IgD-negative memory B cell (primary cell): ENCODE data around the gene MAFB. TPM values are rescaled to one million over a fixed set of nuclear protein-coding genes. Genes with fewer than 3 reads are reported as not detected.
A peak's percentile ranks its signal among the peaks of the same experiment; 100 is the strongest.
"Not testable (repeated sequence)": the region's sequence is repeated elsewhere in the genome, so short reads cannot be mapped to it uniquely, and the experiment has no call there.

ENCODE experiments used
- H3K27ac Mint-ChIP-seq, 3 donors: one replicate each; pipeline ENCODE4 v1.8.0; 2020 to 2022; ENCODE audit warnings: mild to moderate bottlenecking in 3 of 3, mixed read lengths in 3 of 3, moderate library complexity in 1 of 3
- H3K27me3 Mint-ChIP-seq: one replicate; pipeline ENCODE4 v1.8.0; 2021; ENCODE audit warnings: mixed read lengths
- H3K36me3 Mint-ChIP-seq: one replicate; pipeline ENCODE4 v1.8.0; 2020; ENCODE audit warnings: mild to moderate bottlenecking, mixed read lengths
- H3K4me1 Mint-ChIP-seq, 3 donors: one replicate each; pipeline ENCODE4 v1.8.0; 2020 to 2022; ENCODE audit warnings: mixed read lengths in 3 of 3, mild to moderate bottlenecking in 1 of 3
- H3K4me3 Mint-ChIP-seq, 4 donors: one replicate each; pipeline ENCODE4 v1.8.0; 2020 to 2022; ENCODE audit warnings: mild to moderate bottlenecking in 4 of 4, mixed read lengths in 4 of 4, moderate library complexity in 3 of 4
- H3K9me3 Mint-ChIP-seq, 3 donors: one replicate each; pipeline ENCODE4 v1.8.0; 2020 to 2021; ENCODE audit warnings: mixed read lengths in 3 of 3, mild to moderate bottlenecking in 1 of 3
- polyA plus RNA-seq: library from polyadenylated mRNA; unstranded; fragments of 300-500 nt; fragmentation: Illumina TruSeq; gene quantifications from one replicate; pipeline ENCODE4 v1.2.3, GENCODE V29; 2021

The MAFB gene
- polyA plus RNA-seq = not detected

DNA sequence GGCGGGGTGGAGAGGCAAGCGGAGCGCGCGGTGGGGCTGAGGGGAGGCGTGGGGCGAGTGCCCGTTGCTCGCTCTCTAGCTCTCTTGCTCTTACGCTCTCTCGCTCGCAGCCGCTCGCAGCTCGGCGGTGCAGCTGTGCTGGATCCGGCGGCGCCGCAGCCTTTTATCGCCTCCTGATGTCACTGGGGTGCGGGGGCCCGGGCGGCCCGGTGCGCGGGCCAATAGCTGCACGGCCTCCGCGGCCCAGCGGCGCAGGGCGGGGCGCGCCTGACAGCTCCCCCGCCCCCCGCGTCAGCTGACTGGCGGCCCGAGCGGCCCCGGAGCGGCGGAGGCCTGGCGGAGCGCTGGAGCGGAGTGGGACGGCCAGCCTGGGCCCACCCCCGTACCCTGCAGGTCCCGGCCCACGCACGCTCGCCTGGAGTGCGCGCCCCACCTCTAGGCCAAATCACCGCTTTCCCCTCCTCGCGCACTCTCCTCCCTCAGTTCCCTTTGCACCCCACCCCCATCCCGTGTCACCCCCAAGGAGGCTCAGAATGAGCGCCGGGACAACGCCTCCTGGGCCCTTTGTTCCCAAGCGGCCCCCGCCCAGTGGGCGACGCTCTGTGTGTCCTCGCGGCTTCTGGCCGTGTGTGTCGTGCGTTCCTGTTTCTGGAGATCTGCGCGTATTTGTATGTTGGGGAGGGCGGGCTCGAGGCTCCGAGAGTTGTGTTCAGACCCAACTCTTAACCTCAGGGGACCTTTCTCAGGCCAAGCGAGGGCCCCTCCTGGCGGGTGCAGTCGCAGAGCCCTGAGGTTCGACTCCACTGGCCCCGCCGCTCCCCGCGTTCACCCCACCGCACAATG, at the start of gene MAFB:
Gene MAFB (minus strand): TSS at position 137 of the 843 bp plus-strand sequence. CDS start 386 bp downstream, outside the sequence.
- peak within 1 kb of the TSS; percentile 79 to 93 (median 90) for H3K4me3 Mint-ChIP-seq
- peak within 1 kb of the TSS in 2 of 3 donors; percentile 59 to 82 for H3K27ac Mint-ChIP-seq
- H3K4me1 Mint-ChIP-seq = peaks cover 2 to 9% (median 7%) of the 10 kb centered on the region in 3 donors
- peaks cover 72% of the 10 kb centered on the region for H3K27me3 Mint-ChIP-seq
- H3K36me3 Mint-ChIP-seq = no peaks in the 10 kb centered on the region
- no peaks in the 10 kb centered on the region for H3K9me3 Mint-ChIP-seq

DNA sequence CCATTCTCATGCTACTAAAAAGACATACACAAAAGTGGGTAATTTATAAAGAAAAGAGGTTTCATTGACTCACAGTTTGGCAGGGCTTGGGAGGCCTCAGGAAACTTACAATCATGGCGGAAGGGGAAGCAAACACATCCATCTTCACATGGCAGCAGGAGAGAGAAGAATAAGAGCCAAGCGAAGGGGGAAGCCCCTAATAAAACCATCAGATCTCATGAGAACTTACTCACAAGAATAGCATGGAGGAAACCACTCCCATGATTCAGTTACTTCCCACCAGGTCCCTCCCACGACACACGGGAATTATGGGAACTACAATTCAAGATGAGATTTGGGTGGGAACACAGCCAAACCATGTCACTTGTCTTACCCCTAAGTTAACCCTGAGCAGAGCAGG, 47.4 kb upstream of the MAFB start:
- not testable (repeated sequence) for H3K4me1 Mint-ChIP-seq, H3K36me3 Mint-ChIP-seq, H3K4me3 Mint-ChIP-seq, H3K9me3 Mint-ChIP-seq, H3K27ac Mint-ChIP-seq
- peaks cover 14% of the 10 kb centered on the region for H3K27me3 Mint-ChIP-seq

DNA sequence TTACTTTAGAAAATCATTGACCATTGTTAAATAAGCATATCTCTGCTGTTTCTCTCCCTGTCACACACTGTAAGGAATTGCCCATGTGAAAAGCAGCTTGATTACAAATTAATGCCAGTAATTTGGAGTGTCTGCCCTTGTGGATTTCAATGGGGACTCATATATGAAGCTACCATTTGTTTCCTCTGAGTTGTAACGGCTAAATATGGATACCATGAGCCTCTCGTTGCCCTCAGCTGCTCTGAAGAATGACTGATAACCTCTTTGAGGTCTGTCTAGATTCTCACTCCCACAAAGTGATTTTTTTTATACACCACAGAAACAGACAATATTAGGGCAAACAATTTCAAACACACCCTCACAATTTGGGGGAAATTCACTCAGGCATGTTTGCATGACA, 40.0 kb upstream of the MAFB start:
- peaks cover 2 to 11% (median 8%) of the 10 kb centered on the region in 3 donors for H3K9me3 Mint-ChIP-seq
- peaks cover 7% of the 10 kb centered on the region for H3K27me3 Mint-ChIP-seq
- no peak overlapping the region for H3K4me3 Mint-ChIP-seq
- H3K4me1 Mint-ChIP-seq = no peaks in the 10 kb centered on the region
- H3K36me3 Mint-ChIP-seq = no peaks in the 10 kb centered on the region
- H3K27ac Mint-ChIP-seq = no peak overlapping the region

DNA sequence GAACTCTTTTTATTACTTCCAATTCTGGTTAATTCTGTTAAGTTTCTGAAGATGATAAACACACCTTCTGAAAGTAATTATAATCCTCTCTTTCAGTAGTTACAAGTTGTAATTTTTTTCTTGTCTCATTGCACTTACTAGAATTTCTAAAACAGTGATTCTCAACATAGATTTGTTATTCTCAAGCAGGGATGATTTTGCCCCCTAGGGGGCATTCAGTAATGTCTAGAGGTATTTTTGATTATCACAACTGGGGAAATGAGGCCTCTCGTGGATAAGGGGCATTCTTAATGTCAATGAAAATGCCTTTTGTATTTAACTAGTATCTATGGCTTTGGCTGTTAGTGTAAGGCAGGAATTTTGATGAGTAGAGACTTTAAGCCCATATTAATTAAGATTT, 39.4 kb upstream of the MAFB start:
- Mint-ChIP-seq H3K36me3 (no peaks in the 10 kb centered on the region), H3K27ac (no peak overlapping the region)

DNA sequence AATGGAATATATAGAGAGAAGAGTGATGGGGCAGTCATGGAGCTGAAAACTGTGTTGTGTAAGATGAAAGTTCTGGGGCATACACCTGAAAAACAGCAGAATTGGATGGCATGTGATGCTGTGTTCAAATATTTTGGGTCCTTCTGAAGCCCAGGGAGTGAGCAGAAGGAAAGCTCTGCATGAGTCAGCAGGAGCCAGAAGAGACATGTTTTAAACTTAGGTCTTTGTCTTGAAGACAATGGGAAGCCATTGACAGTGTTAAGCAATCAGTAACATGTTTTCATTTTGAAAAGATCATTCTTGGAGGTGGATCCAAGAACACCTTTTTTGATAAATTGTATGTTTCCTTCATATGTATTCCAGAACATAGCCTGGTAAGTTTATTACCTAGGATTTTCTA, 38.9 kb upstream of the MAFB start:
- H3K4me1 Mint-ChIP-seq = no peaks in the 10 kb centered on the region
- peaks cover 2% of the 10 kb centered on the region for H3K27me3 Mint-ChIP-seq
- H3K9me3 Mint-ChIP-seq = peaks cover 0 to 11% (median 8%) of the 10 kb centered on the region in 3 donors
- H3K27ac Mint-ChIP-seq = no peak overlapping the region
- no peak overlapping the region for H3K4me3 Mint-ChIP-seq
- no peaks in the 10 kb centered on the region for H3K36me3 Mint-ChIP-seq

More for the DNA sequence above, 39.4 kb upstream of the MAFB start:
- Mint-ChIP-seq H3K4me1 (no peaks in the 10 kb centered on the region), H3K27me3 (peaks cover 4% of the 10 kb centered on the region), H3K9me3 (peaks cover under 1 to 11% (median 8%) of the 10 kb centered on the region in 3 donors), H3K4me3 (no peak overlapping the region)

DNA sequence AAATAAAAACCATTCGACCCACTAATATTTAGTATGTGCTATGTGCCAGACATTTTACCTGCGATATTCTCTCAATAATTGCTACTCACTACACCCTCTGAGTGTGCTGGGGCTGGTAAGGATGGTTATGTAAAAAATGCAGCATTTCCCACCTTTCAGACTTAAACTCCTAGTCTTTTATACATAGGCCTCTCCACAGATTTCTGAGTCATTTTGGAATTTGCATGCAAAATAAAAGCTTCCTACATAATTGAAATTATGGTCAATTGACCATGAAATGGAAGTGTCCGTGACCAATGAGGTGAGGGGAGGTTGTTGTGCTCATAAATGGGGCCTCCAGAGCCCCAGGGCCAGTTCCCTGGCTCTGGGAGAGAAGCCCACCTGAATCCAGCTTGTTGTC, 37.7 kb upstream of the MAFB start:
- Mint-ChIP-seq H3K36me3 (no peaks in the 10 kb centered on the region), H3K27me3 (peaks cover 4% of the 10 kb centered on the region), H3K27ac (no peak overlapping the region), H3K9me3 (peaks cover 0 to 11% (median 8%) of the 10 kb centered on the region in 3 donors), H3K4me3 (no peak overlapping the region), H3K4me1 (no peaks in the 10 kb centered on the region)

DNA sequence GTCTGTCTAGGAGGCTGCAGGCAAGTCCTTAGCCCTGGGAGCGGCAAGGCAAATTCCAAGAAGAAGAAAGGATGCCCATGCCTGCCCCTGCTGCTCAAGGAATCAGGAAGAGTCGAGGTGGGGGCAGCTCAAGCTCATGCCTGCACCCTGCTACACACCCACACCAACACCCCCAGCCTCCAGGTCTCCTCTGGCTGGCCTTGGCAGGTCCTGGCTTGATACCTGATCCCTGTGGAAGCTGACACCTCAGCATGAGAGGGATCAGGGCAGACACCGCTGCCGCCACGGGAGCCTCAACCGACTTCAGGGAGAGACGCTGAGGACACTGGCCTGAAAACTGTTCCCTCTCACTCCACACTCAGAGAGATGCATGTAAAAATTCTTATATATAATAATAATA, 35.5 kb upstream of the MAFB start:
- Mint-ChIP-seq H3K27ac (no peak overlapping the region), H3K9me3 (peaks cover 0 to 11% (median 6%) of the 10 kb centered on the region in 3 donors), H3K27me3 (peaks cover 4% of the 10 kb centered on the region), H3K36me3 (no peaks in the 10 kb centered on the region), H3K4me1 (no peaks in the 10 kb centered on the region), H3K4me3 (no peak overlapping the region)

DNA sequence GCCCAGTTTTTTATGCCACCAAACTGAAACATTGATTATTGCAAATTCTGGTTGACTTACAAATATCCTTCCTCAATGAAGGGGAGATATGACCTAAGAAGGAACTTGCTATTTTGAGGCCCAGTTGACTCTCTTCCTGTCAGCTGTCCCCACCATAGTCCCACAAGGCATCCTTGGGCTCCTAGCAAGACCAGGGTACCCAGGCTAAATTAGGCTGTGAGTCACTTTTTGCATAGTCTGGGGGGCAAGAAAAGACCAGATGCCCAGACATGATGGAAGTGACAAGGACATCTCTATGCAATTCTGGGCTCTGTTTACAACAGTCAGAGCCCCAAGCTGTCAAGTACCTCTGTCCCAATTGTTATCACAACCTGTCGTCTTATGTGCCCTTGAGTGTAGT, 31.8 kb upstream of the MAFB start:
- Mint-ChIP-seq H3K4me1 (no peaks in the 10 kb centered on the region), H3K9me3 (peaks cover 0 to 2% (median 0%) of the 10 kb centered on the region in 3 donors), H3K4me3 (no peak overlapping the region)

DNA sequence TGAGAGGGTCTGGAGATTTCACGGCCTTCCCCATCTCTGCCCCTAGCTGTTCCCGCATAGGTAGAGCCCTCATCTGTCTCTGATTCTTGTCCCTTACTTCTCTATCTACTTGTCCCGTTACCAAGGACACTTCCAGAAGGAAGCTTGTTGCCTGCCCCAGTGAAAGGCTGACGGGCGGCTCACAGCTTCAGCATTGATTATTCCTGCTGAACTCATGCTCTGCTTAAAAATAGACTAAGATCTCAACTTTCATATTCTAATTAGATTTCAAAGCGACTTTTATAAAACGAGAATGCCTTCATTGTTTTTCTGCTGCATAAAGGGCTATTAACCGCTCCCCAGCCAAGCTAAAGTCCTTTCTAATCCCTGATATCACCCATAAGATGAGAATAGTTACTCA, 31.1 kb upstream of the MAFB start:
- H3K27me3 Mint-ChIP-seq = peaks cover 9% of the 10 kb centered on the region
- no peaks in the 10 kb centered on the region for H3K4me1 Mint-ChIP-seq

More for the DNA sequence above, 31.8 kb upstream of the MAFB start:
- H3K27me3 Mint-ChIP-seq = peaks cover 5% of the 10 kb centered on the region
- H3K27ac Mint-ChIP-seq = no peak overlapping the region
- no peaks in the 10 kb centered on the region for H3K36me3 Mint-ChIP-seq

DNA sequence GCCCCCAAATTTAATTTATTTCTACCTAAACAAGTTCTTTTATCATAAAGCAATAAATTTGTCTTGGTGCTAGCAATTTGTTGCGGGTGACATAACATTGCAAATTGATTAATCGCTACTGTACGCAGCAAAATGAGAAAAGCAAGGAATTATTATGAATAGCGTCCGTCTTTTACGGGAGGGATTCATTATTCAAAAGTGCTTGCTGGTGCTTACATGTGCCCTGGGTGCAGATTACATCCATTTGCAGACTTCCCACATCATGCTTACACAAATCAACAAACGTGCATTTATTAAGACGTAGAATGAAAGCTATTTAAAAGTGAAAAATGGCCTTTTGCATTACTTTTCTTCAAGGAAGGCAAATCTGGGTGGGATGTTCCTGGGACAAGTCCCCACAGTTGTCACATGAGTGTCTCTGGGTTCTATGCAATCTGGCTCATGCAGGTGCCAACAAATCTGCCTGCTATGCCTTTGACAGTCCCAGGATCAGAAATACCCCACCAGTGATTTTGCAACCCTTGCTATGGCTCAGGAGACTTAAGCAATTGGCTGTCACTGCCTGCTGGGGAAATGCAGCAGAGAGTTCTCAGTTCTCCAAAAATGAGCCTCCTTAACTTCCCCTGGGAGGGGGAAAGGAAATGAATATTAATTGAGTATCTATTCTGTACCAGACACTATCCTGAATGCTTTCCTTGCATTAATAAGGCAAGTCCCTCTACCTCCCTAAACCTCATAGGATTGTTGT, 30.1 kb upstream of the MAFB start:
- Mint-ChIP-seq H3K27ac (no peak overlapping the region), H3K27me3 (peaks cover 17% of the 10 kb centered on the region), H3K4me1 (no peaks in the 10 kb centered on the region), H3K9me3 (peaks cover 0 to 2% (median 0%) of the 10 kb centered on the region in 3 donors), H3K36me3 (no peaks in the 10 kb centered on the region), H3K4me3 (no peak overlapping the region)

More for the DNA sequence above, 31.1 kb upstream of the MAFB start:
- Mint-ChIP-seq H3K27ac (no peak overlapping the region), H3K36me3 (no peaks in the 10 kb centered on the region), H3K4me3 (no peak overlapping the region), H3K9me3 (peaks cover 0 to 2% (median 0%) of the 10 kb centered on the region in 3 donors)

DNA sequence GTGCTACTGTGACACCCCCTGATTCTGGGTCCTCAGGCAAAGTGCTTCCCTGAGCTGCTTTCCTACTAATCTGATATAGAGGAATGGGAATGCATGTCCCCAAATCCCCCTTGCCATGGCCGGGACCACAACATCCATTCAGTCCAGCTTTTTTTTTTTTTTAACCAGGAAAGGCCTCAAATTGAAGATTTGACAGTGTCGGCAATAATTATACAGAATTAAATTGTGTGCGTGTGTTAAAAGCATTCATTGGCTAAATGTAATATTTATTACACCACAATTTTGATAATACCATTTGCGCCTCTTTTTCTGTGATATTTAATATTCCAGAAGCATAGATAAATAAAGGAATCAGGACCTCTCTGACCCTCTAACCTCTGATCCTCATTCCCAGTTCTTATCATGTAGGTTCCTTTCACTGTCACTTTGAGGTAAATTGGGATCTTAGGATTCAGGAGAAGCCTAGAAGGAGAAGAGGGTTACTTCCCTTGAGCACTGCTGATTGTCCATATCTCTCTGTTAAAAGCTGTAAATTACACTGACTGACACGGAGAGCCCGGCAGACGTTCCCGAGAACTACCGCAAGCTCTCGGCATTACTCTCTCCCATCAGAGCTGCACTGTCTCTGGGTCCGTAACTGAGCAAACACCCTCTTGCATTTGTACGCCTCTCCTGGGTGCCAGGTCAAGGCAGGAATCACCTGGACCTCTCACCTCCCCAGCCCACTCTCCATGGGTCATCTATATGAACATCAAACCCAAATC, 29.4 kb upstream of the MAFB start:
- Mint-ChIP-seq H3K36me3 (no peaks in the 10 kb centered on the region), H3K27me3 (peaks cover 17% of the 10 kb centered on the region), H3K27ac (no peak overlapping the region), H3K4me3 (no peak overlapping the region), H3K9me3 (peaks cover 0 to 2% (median 0%) of the 10 kb centered on the region in 3 donors), H3K4me1 (no peaks in the 10 kb centered on the region)

DNA sequence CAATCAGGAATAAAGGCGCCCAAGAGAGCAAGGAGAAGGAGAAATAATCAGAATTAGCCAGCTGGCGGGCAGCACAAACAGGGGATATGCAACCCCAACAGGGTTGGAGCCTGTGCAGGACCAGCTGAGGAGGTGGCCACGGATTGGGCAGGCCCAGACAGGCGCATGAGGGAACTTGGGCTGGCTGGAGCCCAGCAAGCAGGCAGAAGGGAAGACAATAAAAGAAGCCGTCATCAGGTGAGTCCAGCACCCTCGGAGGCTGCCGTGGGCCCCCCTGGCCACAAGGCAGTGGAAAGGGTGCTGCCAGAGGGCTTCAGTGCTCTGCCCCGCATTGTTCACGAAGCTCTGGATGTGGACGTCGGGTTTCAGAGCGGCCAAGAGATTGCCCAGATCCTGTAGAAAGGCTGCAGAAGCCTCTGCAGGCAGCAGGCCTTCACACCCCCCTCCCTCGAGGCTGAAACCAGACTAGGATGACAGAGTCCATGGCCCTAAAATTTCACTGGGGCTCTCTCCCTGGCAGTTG, 28.4 kb upstream of the MAFB start:
- Mint-ChIP-seq H3K4me1 (no peaks in the 10 kb centered on the region), H3K27ac (no peak overlapping the region), H3K27me3 (peaks cover 17% of the 10 kb centered on the region), H3K4me3 (no peak overlapping the region), H3K36me3 (no peaks in the 10 kb centered on the region), H3K9me3 (peaks cover 0 to 2% (median 0%) of the 10 kb centered on the region in 3 donors)

DNA sequence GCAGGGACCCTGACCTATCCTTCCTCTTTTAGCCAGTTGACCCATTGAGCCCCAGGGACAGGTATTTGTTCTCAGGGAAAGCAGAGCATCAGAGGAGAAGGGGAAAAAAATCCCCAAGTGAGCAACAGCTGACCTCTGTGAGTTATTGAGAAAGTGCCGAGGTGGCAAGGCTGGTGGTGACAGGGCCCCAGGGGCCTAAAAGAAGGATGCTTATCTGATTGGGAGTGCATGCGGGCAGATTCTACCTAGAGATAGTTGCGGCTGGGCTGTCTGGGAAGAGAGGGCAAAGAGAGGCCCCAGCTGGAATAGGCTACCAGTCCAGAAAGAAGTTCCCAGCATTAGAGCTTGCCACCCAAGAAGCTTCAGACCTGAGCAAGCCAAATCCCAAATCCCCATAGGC, 26.5 kb upstream of the MAFB start:
- Mint-ChIP-seq H3K36me3 (no peaks in the 10 kb centered on the region), H3K4me1 (no peaks in the 10 kb centered on the region), H3K27ac (no peak overlapping the region), H3K4me3 (no peak overlapping the region), H3K9me3 (peaks cover 0 to 2% (median 0%) of the 10 kb centered on the region in 3 donors), H3K27me3 (peaks cover 19% of the 10 kb centered on the region)

DNA sequence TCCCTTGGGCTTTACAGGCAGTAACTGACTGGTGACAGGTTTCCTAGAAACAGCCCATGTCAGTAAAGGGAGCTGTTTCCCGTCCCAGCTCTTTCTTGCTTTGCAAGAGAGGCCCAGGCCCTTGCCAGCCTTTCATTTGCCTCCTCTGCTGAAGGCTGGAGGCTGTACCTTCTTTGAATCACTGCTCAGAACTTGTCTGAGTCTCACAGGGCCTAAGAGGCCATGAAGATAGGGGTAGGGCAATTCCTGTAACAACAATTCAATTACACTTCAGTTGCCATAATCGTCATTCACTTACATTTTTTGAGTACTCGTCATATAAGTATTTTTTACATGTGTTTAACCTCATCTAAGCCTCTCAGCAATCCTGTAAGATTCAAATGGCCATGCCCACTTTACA, 25.9 kb upstream of the MAFB start:
- no peak overlapping the region for H3K4me3 Mint-ChIP-seq
- H3K4me1 Mint-ChIP-seq = no peaks in the 10 kb centered on the region
- no peak overlapping the region for H3K27ac Mint-ChIP-seq
- no peaks in the 10 kb centered on the region for H3K36me3 Mint-ChIP-seq
- H3K27me3 Mint-ChIP-seq = peaks cover 19% of the 10 kb centered on the region
- H3K9me3 Mint-ChIP-seq = peaks cover 0 to 2% (median 0%) of the 10 kb centered on the region in 3 donors

DNA sequence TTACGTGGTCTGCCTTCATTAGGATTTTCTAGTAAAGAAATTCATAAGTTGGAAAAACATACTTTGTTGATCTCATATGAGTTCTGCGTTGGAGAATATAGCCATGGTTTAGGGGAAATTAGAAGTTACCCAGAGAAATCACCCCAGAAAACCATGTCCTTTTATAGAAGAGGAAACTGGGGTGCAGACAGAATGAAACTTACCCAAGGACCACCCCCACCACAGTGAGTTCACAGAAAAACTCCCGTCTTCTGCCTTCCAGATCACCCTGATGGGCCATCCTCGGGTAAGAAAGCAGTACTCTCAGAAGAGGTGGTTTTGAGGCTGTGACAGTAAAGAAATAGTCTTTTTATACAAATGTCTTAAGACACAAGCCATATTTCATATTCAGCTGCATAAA, 25.1 kb upstream of the MAFB start:
- Mint-ChIP-seq H3K36me3 (no peaks in the 10 kb centered on the region), H3K27ac (no peak overlapping the region), H3K9me3 (peaks cover 0 to 2% (median 0%) of the 10 kb centered on the region in 3 donors), H3K4me1 (no peaks in the 10 kb centered on the region), H3K27me3 (peaks cover 19% of the 10 kb centered on the region), H3K4me3 (no peak overlapping the region)
